Measurements from ENCODE around the gene ZNF76.

Gene ZNF76

DNA sequence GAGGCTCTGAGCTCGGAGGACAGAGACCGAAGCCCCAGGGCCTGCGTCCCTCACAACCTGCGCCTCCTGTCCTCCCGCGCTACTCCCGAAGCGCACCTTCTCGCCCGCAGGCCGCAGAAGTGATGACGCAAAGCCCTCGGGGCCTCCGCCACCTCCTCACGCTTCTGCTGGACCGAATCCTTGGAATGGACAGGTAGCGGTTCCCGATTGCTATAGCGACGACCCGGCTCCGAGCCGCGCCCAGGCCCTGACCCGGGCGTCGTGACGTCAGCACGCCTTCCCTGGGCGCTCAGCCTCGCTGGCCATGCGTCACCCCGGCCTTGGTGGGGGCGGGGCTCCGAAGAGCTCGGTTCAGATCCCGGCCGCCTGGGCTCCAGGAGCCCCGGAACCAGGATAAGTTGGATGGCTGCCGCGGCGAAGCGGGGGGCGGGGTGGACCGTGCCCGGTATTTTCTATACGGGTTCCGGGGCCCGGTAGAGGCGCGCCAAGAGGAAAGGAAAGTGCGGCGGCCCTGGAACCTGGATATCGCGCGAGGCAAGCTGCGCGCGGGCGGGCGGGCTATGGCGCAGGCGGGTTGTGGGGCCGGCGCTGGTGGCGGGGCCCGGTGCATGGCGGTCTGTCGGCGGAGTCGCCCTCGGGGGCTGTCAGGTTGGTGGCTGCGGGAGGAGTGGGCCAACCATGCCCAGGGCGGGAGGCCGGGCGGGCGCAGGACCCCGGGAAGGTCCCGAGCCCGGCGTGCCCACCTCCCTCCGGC is at the start of gene ZNF76:
ZNF76 (plus strand) TSS at position 542 of the 754 bp plus-strand sequence. CDS start 21,417 bp downstream, outside the sequence.
- DNase-seq: peak; percentile 94

DNA sequence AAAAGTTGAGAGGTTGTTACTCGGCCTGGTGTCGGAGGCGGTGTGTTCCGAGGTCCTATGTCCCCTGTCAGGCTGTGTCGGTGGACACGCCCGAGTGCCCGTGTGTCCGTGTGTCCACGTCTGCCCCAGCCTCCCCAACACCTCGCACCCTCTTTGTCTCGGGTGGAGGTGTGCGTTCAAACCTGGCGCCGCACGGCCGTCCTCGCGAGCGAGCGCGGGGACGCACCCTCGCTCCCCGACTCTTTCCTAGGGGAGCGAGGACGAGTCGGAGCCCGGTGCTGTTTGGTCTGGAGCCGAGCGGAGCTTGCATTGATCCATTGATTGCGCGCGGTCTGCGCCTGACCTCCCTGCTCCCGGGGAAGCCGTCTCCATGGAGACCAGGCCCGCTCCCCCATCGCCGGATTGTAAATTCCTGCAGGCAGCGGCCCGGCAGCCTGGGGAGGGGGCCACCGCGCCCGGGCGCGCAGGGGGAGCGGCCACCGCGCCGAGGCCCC is 46.2 kb upstream of the ZNF76 start:
- no peak for DNase-seq

DNA sequence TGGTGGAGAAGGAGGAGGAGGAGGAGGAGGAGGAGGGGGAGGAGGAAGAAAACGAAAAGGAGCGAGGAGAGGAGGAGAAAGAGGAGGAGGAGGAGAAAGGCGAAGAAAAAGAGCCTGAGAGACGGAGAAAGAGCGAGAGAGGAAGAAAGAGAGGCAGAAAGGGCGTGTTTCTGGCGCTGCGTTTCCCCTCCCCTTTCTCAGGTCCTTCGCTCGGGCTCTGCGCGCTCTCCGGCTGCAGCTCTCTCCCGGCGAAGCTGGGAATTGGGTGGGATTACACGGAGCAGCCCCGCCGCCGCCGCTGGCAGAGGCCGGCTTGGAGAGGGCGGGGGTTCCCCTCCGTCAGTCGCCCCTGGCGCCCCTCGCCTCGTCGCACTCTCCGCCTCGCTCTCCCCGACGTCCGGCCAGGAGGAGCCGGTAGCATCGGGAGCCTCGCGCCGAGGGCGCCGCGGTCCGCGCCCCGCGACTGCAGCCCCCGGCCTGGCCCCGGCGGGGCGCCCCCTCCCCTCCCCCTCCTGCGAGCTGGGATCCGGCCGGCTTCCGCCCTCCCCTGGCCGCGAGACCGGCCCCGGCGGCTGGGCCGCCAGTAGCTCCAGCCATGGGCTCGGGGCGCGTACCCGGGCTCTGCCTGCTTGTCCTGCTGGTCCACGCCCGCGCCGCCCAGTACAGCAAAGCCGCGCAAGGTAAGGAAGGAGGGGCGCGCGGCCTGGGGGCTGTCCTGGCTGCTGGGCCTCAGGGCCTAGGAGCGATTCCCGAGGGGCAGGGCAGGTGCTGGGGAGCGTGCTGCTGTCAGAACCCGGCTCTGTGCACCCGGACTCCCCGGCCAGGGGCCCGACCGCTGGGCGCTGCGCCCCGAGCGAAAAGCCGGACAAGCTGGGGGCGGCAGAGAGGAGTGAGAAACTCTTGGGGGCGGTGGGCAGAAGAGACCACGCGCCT is 45.4 kb upstream of the ZNF76 start, which contains the start of gene SCUBE3:
SCUBE3 (plus strand) TSS at position 133 of the 933 bp plus-strand sequence; CDS start at position 596, 463 bp downstream.
- DNase-seq: peak; percentile 6 to 15

GRCh38 chr6:35214869-35215664 is 44.5 kb upstream of the ZNF76 start:
- DNase-seq: no peak

DNA sequence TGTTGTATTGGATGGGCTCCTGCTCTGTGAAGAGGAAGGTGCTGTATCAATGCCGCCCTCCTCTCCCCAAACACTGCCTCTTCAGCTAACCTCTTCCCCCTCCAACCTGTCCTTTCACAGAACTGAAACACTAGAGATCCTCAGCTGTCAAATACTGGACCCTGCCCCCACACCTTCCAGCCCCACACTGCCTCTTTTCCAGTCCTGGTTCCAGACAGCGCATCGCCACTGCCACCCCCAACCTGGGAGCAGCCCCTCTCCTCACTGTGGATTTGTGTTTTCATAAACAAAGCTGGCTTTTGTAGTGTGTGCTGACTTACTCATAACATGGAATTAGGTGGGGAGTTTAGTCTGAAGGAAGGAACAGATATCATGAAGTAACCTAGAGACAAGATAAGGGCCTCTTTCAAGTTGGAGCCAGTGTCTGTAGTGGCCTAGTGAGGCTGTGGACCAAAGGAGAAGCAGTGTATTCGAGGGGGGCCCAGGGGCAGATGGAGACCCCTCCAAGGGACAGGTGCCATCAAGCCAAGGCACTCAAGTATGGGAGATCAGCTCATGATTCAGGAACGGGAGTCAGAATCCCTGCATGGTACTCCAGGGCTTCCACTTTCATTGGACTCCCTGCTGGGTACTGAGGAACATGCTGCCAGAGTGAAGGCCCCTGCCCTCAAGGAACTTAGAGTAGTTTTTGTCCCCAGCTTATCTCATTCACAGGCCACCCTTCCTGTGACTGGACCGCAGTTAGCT is 43.7 kb upstream of the ZNF76 start:
- DNase-seq: no peak

DNA sequence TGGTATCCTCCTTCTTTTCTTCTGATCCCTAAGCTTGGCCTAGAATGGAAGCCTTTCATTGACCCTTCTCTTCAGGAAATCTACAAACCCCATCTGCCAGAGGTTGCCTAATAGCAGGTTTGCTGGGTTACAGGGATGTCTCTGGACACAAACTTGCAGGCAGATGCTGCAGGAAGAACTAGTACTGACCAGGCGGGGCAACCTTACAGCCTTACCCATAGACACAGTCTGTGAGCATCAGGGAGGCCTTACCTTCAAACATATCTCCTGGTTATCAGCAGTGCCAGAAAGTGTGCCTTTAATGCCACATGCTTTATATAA is 43.2 kb upstream of the ZNF76 start:
- DNase-seq: no peak

GRCh38 chr6:35216851-35217811 is 42.4 kb upstream of the ZNF76 start:
- DNase-seq: no peak

DNA sequence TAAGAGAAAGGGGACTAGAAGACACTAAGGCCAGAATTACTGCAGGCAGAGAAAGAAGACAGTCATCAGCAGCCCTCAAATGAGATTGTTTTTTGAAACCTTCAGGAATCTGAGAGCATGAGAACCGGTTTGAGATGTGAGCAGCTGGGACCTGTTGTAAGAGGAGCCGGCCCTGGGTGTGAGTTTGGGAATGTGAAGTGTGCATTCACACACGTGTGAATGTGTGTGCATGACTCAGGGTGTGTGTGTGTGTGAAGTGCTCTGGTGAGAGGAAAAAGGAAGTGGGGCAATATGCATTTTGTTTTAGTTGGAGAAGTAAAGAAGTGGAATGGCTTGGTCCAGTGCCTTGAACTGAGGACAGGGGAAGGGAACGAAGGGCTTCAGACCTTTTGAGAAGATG is 41.5 kb upstream of the ZNF76 start:
- no peak for DNase-seq

DNA sequence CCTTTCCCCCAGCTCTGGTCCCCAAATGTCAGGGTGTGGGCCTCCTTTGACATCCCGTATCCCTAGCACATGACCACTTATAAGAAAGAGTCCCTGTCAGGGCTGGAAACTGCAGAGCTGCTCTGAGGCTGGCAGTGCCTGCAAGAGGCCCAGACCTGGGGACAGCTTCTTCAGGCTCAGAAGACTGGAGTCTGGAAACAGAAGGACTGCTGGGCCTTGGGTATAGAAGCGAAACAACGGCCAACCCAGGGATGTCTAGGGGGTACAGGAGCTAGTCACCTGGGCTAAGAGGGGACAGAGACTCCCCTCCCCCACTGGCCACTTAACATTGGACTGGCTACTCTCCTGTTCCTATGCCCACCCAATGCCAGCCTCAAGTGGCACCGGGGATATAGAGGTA is 41.1 kb upstream of the ZNF76 start:
- no peak for DNase-seq

GRCh38 chr6:35219683-35220326 is 39.7 kb upstream of the ZNF76 start:
- no peak for DNase-seq

DNA sequence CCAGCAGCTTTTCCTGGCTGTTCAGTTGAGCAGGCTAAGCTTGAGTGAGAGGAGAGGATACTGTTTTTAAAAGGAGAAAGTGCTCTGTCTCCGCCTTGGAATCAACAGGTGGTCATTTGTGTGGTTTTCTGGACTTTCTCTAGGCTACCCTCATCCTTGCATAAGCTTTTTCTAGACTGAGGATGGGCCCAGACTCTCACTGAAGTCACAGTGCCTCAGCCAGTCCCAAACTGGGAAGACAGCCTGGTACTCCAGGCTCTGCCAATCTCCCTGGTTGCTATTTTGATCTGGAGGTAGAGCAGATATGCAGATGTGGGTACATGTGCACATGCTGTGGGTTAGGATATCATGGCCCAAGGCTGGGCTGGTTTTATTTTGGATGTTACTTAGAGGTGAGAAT is 38.8 kb upstream of the ZNF76 start:
- no peak for DNase-seq

DNA sequence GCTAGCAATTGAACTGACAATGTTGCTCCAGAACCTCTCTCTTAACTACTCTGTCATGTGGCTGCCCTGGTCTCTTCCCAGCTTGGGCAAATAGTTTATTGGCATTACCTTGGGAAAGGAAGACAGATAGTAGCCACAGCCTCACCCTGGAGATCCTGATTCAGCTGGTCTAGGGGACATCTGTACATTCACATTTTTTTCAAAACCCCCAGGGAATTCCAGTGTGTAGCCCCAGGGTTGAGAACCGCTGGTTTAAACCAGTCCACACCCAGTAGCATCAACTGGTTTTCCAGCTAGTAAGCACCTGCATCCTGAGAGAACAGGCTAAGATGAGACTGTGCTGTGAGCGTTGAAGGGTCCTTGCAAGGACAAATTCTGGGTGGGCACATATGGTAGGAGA is 36.1 kb upstream of the ZNF76 start:
- DNase-seq: no peak

- DNase-seq: no peak
Measured at GRCh38 chr6:35224720-35225119, 34.8 kb upstream of the ZNF76 start.

- no peak for DNase-seq
Measured at GRCh38 chr6:35228481-35228880, 31.1 kb upstream of the ZNF76 start.

DNA sequence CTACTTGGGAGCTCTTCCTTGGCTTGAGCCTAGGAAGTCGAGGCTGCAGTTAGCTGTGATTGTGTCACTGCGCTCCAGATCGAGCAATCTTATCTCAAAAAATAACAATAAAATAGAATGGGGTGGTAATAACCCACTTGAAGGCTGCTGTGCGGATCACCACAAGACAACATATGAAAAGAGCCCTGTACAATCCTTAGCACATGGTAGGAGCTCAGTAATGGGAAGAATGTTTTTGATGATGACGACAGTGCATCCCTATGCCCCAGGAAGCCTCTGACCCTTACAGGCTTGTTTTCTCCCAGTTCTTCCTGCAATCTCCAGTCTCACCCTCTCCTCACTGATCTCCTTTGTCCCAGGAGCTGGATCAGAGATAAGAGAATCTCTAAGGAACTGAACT is 30.2 kb upstream of the ZNF76 start:
- no peak for DNase-seq

- DNase-seq: no peak
Measured at GRCh38 chr6:35230498-35230897, 29.0 kb upstream of the ZNF76 start.

DNA sequence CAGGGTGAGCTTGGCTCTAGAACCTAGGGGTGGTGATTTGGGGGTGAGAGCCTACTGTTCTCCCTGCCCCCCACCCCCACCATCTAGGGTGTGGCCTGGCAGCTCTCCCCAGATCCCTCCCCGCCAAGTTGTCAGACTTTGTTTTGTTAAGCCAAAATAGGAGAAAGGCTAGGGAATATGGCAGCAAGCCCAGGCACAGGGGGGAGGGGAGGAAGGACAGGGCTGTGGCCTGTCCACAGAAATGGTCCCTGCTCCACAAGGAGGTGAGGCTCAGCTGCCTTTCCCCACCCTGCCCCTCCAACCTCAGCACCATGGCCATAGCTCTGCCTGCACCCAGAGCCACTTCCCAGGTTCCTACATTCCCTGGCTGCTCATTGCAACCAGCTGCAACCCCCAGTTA is 28.6 kb upstream of the ZNF76 start:
- DNase-seq: no peak

DNA sequence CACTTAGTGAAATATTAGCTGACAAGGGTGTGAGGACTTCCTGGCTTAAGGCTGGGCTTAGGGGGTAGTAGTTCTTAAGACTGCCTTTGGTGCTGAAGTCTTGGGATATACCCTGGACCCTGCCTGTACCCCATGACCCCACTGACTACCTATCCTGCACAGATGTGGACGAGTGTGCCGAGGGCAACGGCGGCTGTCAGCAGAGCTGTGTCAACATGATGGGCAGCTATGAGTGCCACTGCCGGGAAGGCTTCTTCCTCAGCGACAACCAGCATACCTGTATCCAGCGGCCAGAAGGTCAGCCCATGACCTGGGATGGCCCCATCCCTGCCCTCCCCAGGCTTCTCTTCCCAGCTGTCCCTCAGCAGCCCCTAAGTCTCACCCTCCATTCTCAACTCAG is 28.0 kb upstream of the ZNF76 start:
- DNase-seq: no peak

DNA sequence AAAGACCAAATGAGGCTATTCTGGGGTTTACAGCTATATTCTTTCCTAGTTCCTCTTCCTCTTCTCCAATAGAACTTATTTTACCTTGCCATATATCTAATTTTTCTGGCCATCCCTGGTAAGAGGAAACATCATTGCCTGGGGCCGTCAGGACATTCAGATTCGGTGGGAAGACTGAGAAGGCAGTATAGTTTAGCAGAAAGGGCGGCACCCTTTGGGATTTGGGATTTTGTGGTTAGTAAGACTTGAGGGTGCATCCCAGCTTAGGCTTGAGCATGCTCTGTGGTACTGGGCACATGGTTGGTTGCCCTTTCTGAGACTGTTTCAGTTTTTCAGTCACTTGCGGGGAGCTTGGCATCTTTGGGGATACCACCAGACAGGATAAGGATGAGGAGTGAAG is 24.6 kb upstream of the ZNF76 start:
- no peak for DNase-seq

GRCh38 chr6:35236223-35236622 is 23.3 kb upstream of the ZNF76 start:
- no peak for DNase-seq

GRCh38 chr6:35237476-35237875 is 22.1 kb upstream of the ZNF76 start:
- DNase-seq: no peak
